Neuronal stem cell (in vitro differentiated cells): ENCODE data around the gene TBXAS1.

Experiments
- DNase-seq: peaks from one replicate; pipeline ENCODE4 v3.0.0-alpha.2; 2013; ENCODE audit warnings: low spot score
- H2AFZ ChIP-seq: one replicate; pipeline ENCODE4 v1.6.1; 2013; ENCODE audit warnings: mild to moderate bottlenecking, low read length, inconsistent platforms
- H2AK5ac ChIP-seq: 2 replicates; pipeline ENCODE4 v1.6.1; 2013; ENCODE audit warnings: low read depth, mild to moderate bottlenecking, inconsistent platforms, low read length, moderate library complexity, mixed read lengths
- H2BK120ac ChIP-seq: 2 replicates; pipeline ENCODE4 v1.6.1; 2013; ENCODE audit warnings: low read depth, mild to moderate bottlenecking, inconsistent platforms, low read length, moderate library complexity, mixed read lengths
- H2BK12ac ChIP-seq: one replicate; pipeline ENCODE4 v1.6.1; 2013; ENCODE audit warnings: low read length, inconsistent platforms
- H2BK15ac ChIP-seq: 2 replicates; pipeline ENCODE4 v1.6.1; 2013; ENCODE audit warnings: mild to moderate bottlenecking, low read length, inconsistent platforms, mixed read lengths
- H2BK5ac ChIP-seq: one replicate; pipeline ENCODE4 v1.6.1; 2013; ENCODE audit warnings: inconsistent platforms, mild to moderate bottlenecking, low read length, moderate library complexity
- H3K14ac ChIP-seq: one replicate; pipeline ENCODE4 v1.6.1; 2013; ENCODE audit warnings: low read length, inconsistent platforms
- H3K18ac ChIP-seq: 2 replicates; pipeline ENCODE4 v1.6.1; 2013; ENCODE audit warnings: low read length, inconsistent platforms
- H3K23ac ChIP-seq: 2 replicates; pipeline ENCODE4 v1.6.1; 2013; ENCODE audit warnings: low read depth, mild to moderate bottlenecking, mixed read lengths, low read length, inconsistent platforms; ENCODE audit not compliant: poor library complexity
- H3K27ac ChIP-seq: replicated peaks from 3 replicates; pipeline ENCODE4 v1.5.1; 2013; ENCODE audit warnings: low read length, inconsistent platforms
- H3K27me3 ChIP-seq, 3 experiments: 2 replicates each; pipeline ENCODE4 v1.6.1; 2013; ENCODE audit warnings: low read length in 3 of 3, mild to moderate bottlenecking in 2 of 3, inconsistent platforms in 1 of 3, low read depth in 1 of 3, mixed read lengths in 1 of 3, moderate library complexity in 1 of 3; ENCODE audit not compliant: control insufficient read depth in 3 of 3, insufficient read depth in 3 of 3
- H3K36me3 ChIP-seq, 2 donors: replicated peaks in 1 of 2; 2 replicates each; pipeline ENCODE4 v1.6.1; 2013; ENCODE audit warnings: low read length in 2 of 2; ENCODE audit not compliant: control insufficient read depth in 2 of 2, insufficient read depth in 2 of 2
- H3K4ac ChIP-seq: 2 replicates; pipeline ENCODE4 v1.6.1; 2013; ENCODE audit warnings: inconsistent platforms, mild to moderate bottlenecking, low read length, moderate library complexity
- H3K4me1 ChIP-seq, 2 donors: 1 replicate in 1 of 2; 2 replicates in 1 of 2; pipeline ENCODE4 v1.6.1; 2013; ENCODE audit warnings: low read length in 2 of 2, low read depth in 1 of 2; ENCODE audit not compliant: control insufficient read depth in 2 of 2, insufficient read depth in 1 of 2
- H3K4me2 ChIP-seq: one replicate; pipeline ENCODE4 v1.6.1; 2013; ENCODE audit warnings: mild to moderate bottlenecking, low read length, inconsistent platforms; ENCODE audit not compliant: insufficient read depth, poor library complexity, severe bottlenecking
- H3K4me3 ChIP-seq, 2 donors: 2 replicates each; pipeline ENCODE4 v1.5.1; 2013; ENCODE audit warnings: low read length in 2 of 2, mild to moderate bottlenecking in 2 of 2, inconsistent platforms in 1 of 2, moderate library complexity in 1 of 2
- H3K79me1 ChIP-seq: one replicate; pipeline ENCODE4 v1.6.1; 2013; ENCODE audit warnings: low read depth, mild to moderate bottlenecking, inconsistent platforms, low read length, moderate library complexity
- H3K9ac ChIP-seq: one replicate; pipeline ENCODE4 v1.6.1; 2013; ENCODE audit warnings: mild to moderate bottlenecking, low read depth, low read length, inconsistent platforms; ENCODE audit not compliant: poor library complexity
- H3K9me3 ChIP-seq, 2 donors: replicated peaks in 1 of 2; 2 replicates each; pipeline versions ENCODE3 to v1.6.1; 2013; ENCODE audit warnings: low read length in 2 of 2, mild to moderate bottlenecking in 2 of 2, inconsistent platforms in 1 of 2, low read depth in 1 of 2, mixed read lengths in 1 of 2, moderate library complexity in 1 of 2; ENCODE audit not compliant: control insufficient read depth in 2 of 2, insufficient read depth in 1 of 2
- H4K8ac ChIP-seq: one replicate; pipeline ENCODE4 v1.6.1; 2013; ENCODE audit warnings: low read depth, mild to moderate bottlenecking, inconsistent platforms, low read length, moderate library complexity
- H4K91ac ChIP-seq: one replicate; pipeline ENCODE4 v1.6.1; 2013; ENCODE audit warnings: low read length, low read depth, mild to moderate bottlenecking, inconsistent platforms; ENCODE audit not compliant: poor library complexity
- WGBS, 2 donors: extraction: QIAGEN DNeasy Blood & Tissue Kit; methylation state at CpG; one replicate each; pipeline ENCODE4 v1.1.7; 2013; ENCODE audit warnings: missing lambda C conversion rate in 2 of 2, mixed read lengths in 1 of 2; ENCODE audit not compliant: insufficient read length in 2 of 2, insufficient replicate concordance in 1 of 2; ENCODE audit errors: extremely low coverage in 2 of 2; 5-methylcytosine and 5-hydroxymethylcytosine counted together

Gene TBXAS1

GRCh38 chr7:139909379-139910050 is 80.5 kb downstream of the TBXAS1 start:
- Histone ChIP-seq H3K27ac (no peak overlapping the region), H3K14ac (no peak overlapping the region), H3K23ac (peak overlapping the region; percentile 62), H3K27me3 (no peaks in the 10 kb centered on the region), H3K18ac (no peak overlapping the region), H3K4me3 (no peak overlapping the region), H2BK12ac (no peak overlapping the region), H3K9ac (no peak overlapping the region), H4K91ac (no peak overlapping the region), H3K4ac (no peak overlapping the region), H4K8ac (no peak overlapping the region), H3K4me2 (no peak overlapping the region), H3K79me1 (no peaks in the 10 kb centered on the region), H2BK120ac (no peak overlapping the region), H2AFZ (no peak overlapping the region), H2BK5ac (no peak overlapping the region), H2BK15ac (no peak overlapping the region), H3K36me3 (no peaks in the 10 kb centered on the region), H3K9me3 (no peaks in the 10 kb centered on the region), H2AK5ac (no peak overlapping the region), H3K4me1 (no peaks in the 10 kb centered on the region)
- WGBS, 2 donors, result no CpG with 5 or more reads among the region's 6 CpGs
- no peak for DNase-seq

DNA sequence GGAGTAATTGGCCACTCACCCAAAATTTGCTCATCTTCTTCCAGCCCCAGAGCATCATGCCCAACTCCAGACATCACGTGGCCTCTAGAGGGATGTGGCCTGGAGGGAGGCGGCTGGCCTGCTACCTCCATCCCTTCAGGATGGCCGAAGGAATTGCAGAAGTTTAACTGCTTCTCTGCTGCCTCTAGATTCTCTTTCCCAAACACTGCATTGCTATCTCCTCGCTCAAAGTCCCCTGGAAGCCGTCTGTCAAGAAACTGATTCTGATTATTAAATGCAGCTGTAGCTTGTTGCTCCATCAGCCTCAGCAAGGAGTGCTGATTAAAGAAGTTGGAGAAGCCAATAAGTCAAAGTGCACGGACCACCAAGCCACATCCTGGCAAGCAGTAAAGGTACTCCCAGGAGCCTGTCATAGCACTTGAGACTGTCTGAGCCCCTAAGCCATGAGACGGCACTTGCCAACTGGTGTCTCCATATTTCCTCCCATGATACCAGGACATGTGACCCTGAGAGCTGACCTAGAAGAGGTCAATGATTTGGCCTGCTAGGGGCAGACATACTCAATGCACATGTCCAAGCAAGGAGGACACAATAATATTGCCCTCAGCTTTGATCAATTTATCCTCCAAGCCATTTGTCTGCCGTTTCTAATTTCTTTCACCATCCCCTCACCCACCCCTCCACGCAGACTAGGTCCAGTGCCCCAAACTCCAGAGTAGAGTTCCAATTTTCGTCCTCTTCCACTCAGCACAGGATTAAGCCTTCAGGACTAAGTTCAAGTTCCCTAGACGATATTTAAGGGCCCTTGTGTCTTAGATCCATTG is 84.2 kb downstream of the TBXAS1 start:
- no peak overlapping the region for H4K91ac ChIP-seq
- no peak overlapping the region for H3K4me3 ChIP-seq
- no peak overlapping the region for H3K4me2 ChIP-seq
- H3K36me3 ChIP-seq, result no peaks in the 10 kb centered on the region
- H3K4ac ChIP-seq, result no peak overlapping the region
- peaks cover 0 to 2% (median 0%) of the 10 kb centered on the region in 3 experiments for H3K27me3 ChIP-seq
- WGBS, 2 donors, result no CpG with 5 or more reads among the region's 11 CpGs
- no peak overlapping the region for H2BK5ac ChIP-seq
- no peak overlapping the region for H3K14ac ChIP-seq
- H2AFZ ChIP-seq, result no peak overlapping the region
- no peak overlapping the region for H2BK15ac ChIP-seq
- no peak overlapping the region for H3K23ac ChIP-seq
- no peak overlapping the region for H2BK12ac ChIP-seq
- H3K27ac ChIP-seq, result no peak overlapping the region
- H2AK5ac ChIP-seq, result no peak overlapping the region
- H4K8ac ChIP-seq, result no peak overlapping the region
- H3K4me1 ChIP-seq, result no peaks in the 10 kb centered on the region
- H3K9ac ChIP-seq, result no peak overlapping the region
- no peaks in the 10 kb centered on the region for H3K9me3 ChIP-seq
- H3K18ac ChIP-seq, result no peak overlapping the region
- no peak for DNase-seq
- no peaks in the 10 kb centered on the region for H3K79me1 ChIP-seq
- H2BK120ac ChIP-seq, result no peak overlapping the region

DNA sequence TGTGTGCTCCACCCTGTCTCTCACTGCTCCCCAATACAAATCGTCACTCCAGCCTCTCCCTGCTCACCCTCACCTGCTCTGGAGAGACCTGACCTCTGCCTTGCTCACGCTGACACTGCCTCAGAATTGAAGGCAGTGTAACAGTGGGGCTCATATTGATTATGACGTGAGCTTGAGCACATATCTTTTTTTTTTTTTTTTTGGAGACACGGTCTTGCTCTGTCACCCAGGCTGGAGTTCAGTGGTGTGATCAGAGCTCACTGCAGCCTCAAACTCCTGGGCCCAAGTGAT is 84.7 kb downstream of the TBXAS1 start:
- no peak overlapping the region for H4K8ac ChIP-seq
- no peak overlapping the region for H2BK5ac ChIP-seq
- H3K9ac ChIP-seq, result no peak overlapping the region
- no peaks in the 10 kb centered on the region for H3K9me3 ChIP-seq
- H4K91ac ChIP-seq, result no peak overlapping the region
- H2BK12ac ChIP-seq, result no peak overlapping the region
- H2BK120ac ChIP-seq, result no peak overlapping the region
- H2AK5ac ChIP-seq, result no peak overlapping the region
- H3K27ac ChIP-seq, result no peak overlapping the region
- DNase-seq, result no peak
- no peak overlapping the region for H3K18ac ChIP-seq
- no peak overlapping the region for H3K4me2 ChIP-seq
- no peaks in the 10 kb centered on the region for H3K79me1 ChIP-seq
- no peak overlapping the region for H3K14ac ChIP-seq
- H3K27me3 ChIP-seq, result peaks cover 0 to 6% (median 0%) of the 10 kb centered on the region in 3 experiments
- no peak overlapping the region for H2BK15ac ChIP-seq
- H3K4me3 ChIP-seq, result no peak overlapping the region
- no peaks in the 10 kb centered on the region for H3K36me3 ChIP-seq
- H3K4ac ChIP-seq, result no peak overlapping the region
- H2AFZ ChIP-seq, result no peak overlapping the region
- no peak overlapping the region for H3K23ac ChIP-seq
- H3K4me1 ChIP-seq, result no peaks in the 10 kb centered on the region
- WGBS, 2 donors, result no CpG with 5 or more reads among the region's 4 CpGs
